Mammary epithelial cell (primary cell): ENCODE data around the gene MRPS10.

Source experiments
- EZH2 ChIP-seq: IDR thresholded peaks from 2 replicates; pipeline ENCODE4 v1.6.1; 2012; ENCODE audit warnings: low read length, inconsistent platforms, borderline replicate concordance
- TF ChIP-seq, protein P1 (sequence below), 2 donors: IDR thresholded peaks in 1 of 2; conservative IDR thresholded peaks in 1 of 2; 2 replicates each; pipeline ENCODE4 v1.5.1; 2011 to 2012; ENCODE audit warnings: inconsistent platforms in 2 of 2, low read length in 2 of 2, mild to moderate bottlenecking in 2 of 2, control low read depth in 1 of 2, low read depth in 1 of 2; ENCODE audit not compliant: insufficient read depth in 1 of 2; ENCODE audit errors: extremely low read depth in 1 of 2

DNA sequence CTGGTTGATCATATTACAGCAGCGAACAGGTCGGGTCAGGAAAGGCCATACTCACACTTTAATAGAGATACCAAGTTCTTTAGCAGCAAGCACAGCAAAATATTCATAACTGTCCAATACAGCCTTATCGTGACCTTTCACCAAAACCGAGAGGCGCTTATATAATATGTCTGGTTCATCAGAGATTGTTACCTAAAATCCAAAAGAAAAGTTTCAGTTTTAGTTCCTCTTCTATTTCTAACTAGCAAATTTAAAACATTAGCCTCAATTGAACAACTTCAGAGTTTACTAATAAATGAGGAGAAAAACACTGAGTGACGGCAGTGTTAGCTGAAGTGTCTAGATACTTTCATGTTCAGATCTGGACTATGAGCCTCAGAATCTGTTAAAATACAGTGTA lies 5.9 kb downstream of the MRPS10 start:
- TF ChIP-seq, protein P1, sequence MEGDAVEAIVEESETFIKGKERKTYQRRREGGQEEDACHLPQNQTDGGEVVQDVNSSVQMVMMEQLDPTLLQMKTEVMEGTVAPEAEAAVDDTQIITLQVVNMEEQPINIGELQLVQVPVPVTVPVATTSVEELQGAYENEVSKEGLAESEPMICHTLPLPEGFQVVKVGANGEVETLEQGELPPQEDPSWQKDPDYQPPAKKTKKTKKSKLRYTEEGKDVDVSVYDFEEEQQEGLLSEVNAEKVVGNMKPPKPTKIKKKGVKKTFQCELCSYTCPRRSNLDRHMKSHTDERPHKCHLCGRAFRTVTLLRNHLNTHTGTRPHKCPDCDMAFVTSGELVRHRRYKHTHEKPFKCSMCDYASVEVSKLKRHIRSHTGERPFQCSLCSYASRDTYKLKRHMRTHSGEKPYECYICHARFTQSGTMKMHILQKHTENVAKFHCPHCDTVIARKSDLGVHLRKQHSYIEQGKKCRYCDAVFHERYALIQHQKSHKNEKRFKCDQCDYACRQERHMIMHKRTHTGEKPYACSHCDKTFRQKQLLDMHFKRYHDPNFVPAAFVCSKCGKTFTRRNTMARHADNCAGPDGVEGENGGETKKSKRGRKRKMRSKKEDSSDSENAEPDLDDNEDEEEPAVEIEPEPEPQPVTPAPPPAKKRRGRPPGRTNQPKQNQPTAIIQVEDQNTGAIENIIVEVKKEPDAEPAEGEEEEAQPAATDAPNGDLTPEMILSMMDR (conservative IDR thresholded peaks at IDR 0.05 in 1 of 2, IDR thresholded peaks at IDR 0.05 in 1 of 2; ENCODE audit: extremely low read depth in 1 of 2, insufficient read depth in 1 of 2, low read depth in 1 of 2, low read length in 2 of 2): no peak
- no peak for TF ChIP-seq EZH2
